SIG-M5 treated with dmso at 0.1 percent for 504 hours (cell line): ENCODE results near the gene TAS2R40.
"Not testable (repeated sequence)": the region's sequence is repeated elsewhere in the genome, so short reads cannot be mapped to it uniquely, and the experiment has no call there.

Experiments
- DNase-seq: peaks from one replicate; lab custom pipeline; 2025; ENCODE audit not compliant: unreplicated experiment; lab: John Stamatoyannopoulos, UW

Gene TAS2R40

DNA sequence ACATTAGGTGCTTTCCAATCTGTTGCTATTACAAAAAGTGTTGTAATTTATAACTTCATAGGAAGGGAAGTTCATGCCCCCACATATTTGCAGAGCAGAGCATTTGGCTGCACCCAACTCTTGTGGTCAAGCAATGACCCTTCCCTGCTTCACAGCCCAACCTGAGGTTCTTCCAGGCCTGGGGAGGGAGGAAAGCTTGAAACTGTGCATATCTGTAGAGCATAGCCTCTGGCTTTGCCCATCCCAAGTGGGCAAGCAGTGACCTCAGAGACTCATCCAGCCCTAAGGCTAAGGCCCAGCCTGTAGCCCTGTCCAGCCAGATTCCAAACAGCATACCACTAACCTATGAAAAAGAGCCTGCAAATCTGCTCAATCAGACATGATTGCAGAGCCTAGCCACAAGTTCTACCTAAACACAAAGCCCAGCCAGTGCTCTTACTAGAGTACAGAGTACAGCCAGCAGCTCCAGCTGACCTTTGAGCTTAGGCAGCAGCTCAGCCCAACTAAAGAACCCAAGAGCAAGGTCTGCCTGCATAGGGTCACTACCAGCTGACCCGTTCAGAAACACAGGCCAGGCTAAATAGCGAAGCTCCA lies 27.0 kb downstream of the TAS2R40 start:
- DNase-seq: peak; percentile 35

DNA sequence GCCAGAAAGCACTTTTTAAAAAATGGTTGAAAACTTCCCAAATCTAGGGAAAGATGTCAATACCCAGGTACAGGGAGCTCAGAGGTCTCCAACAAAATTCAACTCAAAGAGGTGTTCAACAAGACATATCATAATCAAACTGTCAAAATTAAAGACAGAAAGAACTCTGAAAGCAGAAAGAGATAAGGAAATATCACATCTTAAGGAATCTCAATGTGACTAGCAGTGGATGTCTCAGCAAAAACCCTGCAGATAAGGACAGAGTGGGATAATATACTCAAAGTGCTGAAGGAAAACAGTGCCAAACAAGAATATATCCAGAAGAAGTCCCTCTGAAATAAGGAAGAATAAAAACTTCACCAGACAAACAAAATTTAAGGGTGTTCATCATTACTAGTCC lies 28.4 kb downstream of the TAS2R40 start:
- DNase-seq: no peak

DNA sequence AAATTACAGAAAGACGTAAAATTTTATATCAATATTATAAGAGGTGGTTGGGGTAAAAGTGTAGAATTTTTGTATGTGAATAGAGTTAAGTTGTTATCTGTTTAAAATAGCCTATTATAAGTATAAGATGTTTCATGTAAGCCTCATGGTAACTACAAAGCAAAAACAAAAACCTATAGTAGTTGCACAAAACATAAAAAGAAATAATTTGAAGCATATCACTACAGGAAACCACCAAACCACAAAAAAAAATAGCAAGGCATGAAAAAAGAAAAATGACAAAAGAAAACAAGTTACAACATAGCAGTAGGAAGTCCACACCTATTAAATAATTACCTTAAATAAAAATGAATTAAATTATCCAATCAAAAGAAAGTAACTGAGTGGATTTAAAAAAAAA lies 29.0 kb downstream of the TAS2R40 start:
- no peak for DNase-seq

DNA sequence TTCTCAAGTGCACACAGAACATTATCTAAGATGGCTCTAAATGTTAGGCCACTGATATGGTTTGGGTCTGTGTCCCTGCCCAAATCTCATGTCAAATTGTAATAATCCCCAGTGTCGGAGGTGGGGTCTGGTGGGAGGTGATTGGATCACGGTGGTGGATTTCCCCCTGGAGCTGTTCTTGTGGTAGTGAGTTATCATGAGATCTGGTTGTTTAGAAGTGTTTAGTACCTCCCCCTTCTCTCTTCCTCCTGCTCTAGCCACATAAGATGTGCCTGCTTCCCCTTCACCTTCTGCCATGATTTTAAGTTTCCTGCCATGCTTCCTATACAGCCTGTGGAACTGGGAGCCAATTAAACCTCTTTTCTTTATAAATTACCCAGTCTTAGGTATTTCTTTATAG lies 30.2 kb downstream of the TAS2R40 start:
- no peak for DNase-seq

DNA sequence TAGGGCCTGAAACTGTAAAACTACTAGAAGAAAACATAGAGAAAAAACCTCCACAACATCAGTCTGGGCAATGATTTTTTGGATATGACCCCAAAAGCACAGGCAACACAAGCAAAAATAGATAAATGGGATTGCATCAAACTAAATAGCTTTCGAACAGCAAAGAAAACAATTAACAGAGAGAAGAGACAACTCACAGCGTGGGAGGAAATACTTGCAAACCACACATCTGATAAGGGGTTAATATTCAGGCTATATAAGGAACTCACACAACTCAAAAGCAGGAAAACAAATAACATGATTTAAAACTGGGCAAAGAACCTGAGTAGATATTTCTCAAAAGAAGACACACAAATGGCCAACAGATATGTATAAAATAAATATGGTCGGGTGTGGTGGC lies 33.7 kb downstream of the TAS2R40 start:
- DNase-seq: no peak

DNA sequence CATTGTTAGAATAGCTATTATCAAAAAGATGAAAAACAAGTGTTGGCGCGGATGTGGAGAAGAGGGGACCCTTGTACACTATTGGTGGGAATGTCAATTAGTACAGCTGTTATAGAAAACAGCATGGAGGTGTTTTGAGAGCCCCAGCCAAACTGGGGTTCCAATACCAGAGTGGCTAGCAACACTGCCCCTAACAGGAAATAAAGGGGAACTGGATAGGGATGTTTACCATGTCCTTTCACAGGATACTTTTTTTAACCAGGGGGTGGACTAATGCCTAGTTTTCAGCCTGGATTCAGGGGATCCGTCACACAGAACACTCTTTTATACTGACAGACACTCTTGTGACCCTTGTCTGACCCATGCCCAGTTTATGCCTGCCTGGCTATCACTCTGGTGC lies 34.5 kb downstream of the TAS2R40 start:
- no peak for DNase-seq

DNA sequence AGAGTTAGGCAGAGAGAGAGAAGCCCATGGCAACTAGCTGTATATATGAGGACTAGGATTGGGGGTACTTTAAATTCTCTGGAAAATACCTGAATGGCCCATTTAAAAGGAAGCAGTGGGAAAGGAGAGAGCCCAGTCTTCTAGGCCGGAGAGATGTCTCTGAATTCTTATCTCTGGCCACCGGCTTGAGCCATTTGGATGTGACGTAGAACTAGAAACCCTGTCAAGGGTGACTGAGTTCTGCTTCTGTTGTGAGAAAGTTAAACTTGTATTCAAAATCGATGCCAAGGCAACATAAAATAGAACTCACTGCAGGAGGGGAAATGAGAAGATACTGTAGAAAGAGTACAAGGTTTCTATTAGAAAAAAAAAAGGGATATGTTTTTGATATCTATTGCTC lies 35.1 kb downstream of the TAS2R40 start:
- no peak for DNase-seq

DNA sequence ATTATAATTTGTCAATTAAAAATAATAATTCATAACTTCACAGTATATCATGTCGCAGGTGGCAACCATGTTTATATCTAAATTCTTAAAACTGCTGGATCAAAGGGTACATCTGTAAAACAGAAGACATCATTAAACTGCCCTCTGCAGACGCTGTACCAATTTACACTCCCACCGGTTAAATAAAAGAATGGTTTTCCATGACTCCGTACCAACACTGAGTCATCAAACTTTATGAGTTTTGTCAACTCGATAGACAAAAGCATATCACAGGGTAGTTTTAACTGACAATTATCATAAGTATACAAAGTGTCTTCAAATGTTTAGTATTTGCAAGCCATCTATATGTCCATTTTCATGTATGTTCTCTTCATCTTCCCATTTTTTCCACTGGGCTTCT lies 35.7 kb downstream of the TAS2R40 start:
- DNase-seq: no peak

DNA sequence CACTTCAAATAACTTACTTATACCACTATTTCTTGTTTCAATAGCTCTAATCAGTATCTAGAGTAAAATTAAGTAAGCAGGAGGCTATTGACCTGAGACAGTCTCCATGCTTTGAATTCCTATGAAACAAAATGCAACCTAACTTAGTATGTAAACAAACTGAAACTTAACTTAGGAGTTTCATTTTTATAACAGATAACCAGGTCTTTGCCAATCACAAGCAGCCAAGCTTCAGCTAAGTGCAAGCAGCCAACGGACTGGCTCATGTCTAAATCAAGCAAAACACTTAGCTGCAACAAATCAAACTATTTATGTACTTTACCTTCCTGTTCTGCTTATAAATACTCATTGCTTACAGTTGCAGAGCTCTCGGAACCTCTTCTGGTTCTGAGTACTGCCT lies 37.0 kb downstream of the TAS2R40 start:
- DNase-seq: no peak

DNA sequence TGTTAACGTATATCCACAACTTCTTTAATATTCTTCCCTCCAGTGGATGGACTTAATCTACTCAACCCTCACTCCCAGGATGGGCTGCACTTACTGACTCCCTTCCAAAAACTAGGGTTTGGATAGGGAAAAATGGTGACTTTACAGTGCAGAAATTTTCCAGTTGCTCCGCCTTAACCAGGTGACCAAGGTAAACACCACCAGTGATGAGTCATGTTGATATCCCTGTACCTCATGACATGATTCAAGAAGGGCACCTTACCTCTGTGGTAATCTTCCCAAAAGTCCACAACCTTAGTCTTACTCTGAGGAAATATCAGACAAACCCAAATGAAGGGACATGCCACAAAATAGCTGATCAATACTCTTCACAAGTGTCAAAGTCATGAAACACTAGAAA lies 37.9 kb downstream of the TAS2R40 start:
- no peak for DNase-seq

DNA sequence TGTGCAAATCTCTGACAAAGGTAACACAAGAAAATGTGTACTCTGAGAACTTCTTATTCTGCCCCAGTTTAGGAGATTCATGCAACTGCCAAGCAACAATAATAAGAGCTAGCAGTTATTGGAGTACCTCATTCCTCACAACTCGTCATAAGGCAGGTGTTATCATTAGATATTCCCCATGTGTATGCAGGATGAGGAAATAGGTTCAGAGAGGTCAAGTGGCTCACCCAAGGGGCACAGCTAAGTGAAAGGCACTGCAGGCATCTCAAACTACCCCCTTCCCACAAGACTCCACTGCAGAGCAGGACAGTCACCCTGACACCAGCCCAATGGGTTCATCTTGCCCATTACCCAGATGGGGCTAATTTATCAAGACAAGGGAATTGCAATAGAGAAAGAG lies 40.1 kb downstream of the TAS2R40 start:
- no peak for DNase-seq

DNA sequence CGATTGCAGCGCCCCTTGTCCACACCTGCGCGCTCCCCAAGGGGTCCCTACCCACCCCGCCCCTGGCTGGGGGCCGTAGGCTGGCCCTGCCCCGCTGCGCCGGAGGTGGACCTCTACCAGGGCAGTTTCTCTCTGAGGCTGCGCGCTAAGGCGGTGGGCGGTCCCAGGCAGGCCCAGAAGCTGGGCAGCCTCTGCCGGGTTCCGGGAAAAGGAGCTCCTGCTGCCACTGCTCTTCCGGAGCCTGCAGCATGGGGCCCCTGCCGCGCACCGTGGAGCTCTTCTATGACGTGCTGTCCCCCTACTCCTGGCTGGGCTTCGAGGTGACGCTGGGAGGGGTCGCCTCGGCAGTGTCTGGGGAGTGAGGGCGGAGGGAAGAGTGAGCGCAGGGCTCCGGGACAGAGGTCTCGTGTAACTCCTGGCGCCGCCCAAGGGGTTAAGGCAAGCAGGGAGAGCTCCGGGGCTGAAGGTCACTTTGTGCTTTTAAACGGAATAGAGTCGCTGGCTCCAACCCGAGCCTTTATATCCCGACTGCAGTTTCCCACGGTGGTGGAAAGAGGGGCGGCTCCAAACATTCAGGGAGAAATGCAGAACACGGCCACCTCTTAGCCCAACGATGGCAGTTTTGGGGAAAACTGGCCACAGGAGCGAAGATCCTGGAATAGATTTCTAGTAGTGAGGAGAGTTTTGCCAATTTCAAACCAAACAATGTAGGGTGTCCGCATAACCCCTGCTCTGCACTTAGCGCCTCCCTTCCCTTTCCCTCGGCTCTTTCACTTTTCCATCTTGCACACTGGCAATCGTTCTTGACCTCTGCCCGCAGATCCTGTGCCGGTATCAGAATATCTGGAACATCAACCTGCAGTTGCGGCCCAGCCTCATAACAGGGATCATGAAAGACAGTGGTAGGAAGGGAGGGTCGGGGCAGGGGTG lies 41.7 kb downstream of the TAS2R40 start, which contains the start of gene GSTK1:
TSS of gene GSTK1 (plus strand) at position 176 of the 930 bp plus-strand sequence. CDS start at position 249, 73 bp downstream.
- DNase-seq: peak; percentile 66

DNA sequence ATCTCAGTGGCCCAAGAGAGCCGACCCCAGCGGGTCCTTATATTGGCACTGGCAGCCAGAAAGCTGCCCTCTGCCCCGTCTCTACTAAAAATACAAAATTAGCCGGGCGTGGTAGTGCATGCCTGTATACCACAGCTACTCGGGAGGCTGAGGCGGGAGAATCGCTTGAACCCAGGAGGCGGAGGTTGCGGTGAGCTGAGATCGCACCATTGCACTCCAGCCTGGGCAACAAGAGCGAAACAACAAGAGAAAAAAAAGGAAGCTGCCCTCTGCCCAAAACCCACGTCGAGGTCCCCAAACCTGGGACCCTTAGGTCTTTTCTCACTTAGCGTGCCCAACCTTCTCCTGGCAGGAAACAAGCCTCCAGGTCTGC lies 42.3 kb downstream of the TAS2R40 start:
- DNase-seq: not testable (repeated sequence)

DNA sequence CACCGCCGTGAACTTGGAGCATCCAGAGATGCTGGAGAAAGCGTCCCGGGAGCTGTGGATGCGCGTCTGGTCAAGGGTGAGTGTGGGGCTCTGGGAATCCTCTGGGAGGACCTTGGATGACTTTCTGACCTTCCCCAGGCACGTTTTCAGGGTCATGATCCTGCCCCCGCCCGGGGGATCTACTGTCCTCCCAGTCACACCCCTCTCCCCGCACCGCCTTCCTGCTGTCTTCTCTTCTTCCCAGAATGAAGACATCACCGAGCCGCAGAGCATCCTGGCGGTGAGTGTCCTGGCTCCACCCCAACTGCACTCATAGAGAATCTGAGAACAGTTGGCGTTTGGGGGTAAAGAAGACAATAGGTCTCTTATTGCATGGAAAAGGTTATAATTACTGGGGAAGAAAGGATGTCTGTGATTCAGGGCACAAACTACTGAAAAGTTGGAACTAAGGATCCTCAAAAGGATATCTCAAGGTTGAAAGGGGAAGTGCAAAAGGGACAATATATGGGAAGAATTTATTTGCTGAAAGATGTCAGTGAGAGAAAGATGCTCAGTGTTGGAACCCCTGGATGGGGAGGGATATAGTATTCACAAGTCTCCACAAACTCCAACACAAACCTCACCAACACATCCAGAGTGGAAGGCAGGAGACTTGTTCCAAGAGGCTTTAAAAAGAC lies 43.3 kb downstream of the TAS2R40 start:
- DNase-seq: no peak

DNA sequence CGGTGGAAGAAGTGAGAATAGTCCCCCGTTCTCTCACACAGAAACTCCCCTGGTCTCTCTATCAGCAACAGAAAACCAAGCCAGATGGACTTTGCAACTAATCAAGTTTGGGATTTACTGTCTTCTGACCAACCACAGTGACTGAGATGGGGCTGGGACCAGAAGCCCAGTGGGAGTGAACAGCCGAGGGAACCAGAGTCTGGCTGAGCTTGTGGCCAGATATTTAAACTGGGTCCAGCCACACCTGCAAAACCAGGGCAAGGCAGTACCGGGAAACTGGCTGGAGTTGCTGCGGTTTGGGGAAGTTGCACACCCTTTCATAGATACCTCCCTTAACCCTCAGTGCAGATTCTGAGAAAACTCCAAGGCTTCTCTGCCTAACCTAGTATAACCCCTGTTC lies 47.4 kb downstream of the TAS2R40 start:
- DNase-seq: no peak

DNA sequence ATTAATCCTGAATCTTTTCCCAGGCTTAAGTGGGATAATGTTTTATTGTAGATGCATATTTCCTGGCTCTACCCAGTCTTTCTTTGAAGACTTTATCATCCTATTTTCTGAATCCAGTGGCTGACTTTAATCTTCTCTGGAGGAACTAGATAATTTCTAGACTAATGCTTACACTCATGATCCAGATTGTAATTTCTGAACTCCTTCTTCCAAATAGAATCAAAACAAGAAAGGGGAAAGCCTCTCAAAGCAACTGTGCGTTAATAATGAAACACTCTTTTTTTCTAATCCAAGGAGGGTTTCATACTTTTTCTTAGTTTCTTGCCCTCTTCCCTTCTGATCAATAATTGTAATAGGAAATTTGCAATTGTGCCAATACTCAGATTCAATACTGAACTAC lies 49.4 kb downstream of the TAS2R40 start:
- DNase-seq: no peak
